ENCODE data around the gene GPAT3. TPM values are rescaled to one million over a fixed set of nuclear protein-coding genes. Genes with fewer than 3 reads are reported as not detected.

GPAT3 gene
- total and polyA plus RNA-seq, 2 of the 8 experiments (the other 6 are each of a cell fraction or from before 2014, with no cell fraction given) = 0.23 to 2.0 TPM

- POLR2A ChIA-PET (ENCODE audit: partially characterized antibody) = no interaction called here
- Histone ChIP-seq H3K27ac (ENCODE audit: low read depth, low read length) (no peak overlapping the region), H4K8ac (ENCODE audit: extremely low read depth, insufficient read depth, low read length) (no peak overlapping the region), H3K79me2 (ENCODE audit: control insufficient read depth in 1 of 2, insufficient read depth in 2 of 2, low read length in 2 of 2) (no peaks in the 10 kb centered on the region), H2BK120ac (replicated peaks; ENCODE audit: low read depth, low read length) (no peak overlapping the region), H3K4ac (replicated peaks; ENCODE audit: insufficient read length, low read depth, low read length) (no peak overlapping the region), H2BK12ac (ENCODE audit: low read depth, low read length) (no peak overlapping the region), H4K5ac (ENCODE audit: insufficient read length, low read depth, low read length) (no peak overlapping the region), H2AK5ac (ENCODE audit: low read depth, low read length) (no peak overlapping the region), H2AFZ (ENCODE audit: low read length) (no peak overlapping the region), H3K14ac (ENCODE audit: insufficient read length) (no peak overlapping the region), H3K79me1 (ENCODE audit: low read depth, low read length) (no peaks in the 10 kb centered on the region), H3K23me2 (ENCODE audit: low read depth, low read length) (no peaks in the 10 kb centered on the region), H3K4me2 (ENCODE audit: insufficient read depth in 1 of 2, low read depth in 2 of 2, low read length in 2 of 2) (no peak overlapping the region), H3K9me3 (ENCODE audit: insufficient read depth in 2 of 2, low read depth in 1 of 2, low read length in 1 of 2) (no peaks in the 10 kb centered on the region), H3K23ac (ENCODE audit: insufficient read length) (no peak overlapping the region), H2BK5ac (ENCODE audit: low read depth, low read length) (no peak overlapping the region), H2BK20ac (ENCODE audit: low read length) (no peak overlapping the region), H3K56ac (replicated peaks; ENCODE audit: insufficient read length, low read depth, low read length) (no peak overlapping the region), H3K4me3 (ENCODE audit: extremely low read depth in 1 of 4, insufficient read depth in 2 of 4, low read depth in 3 of 4, low read length in 4 of 4) (no peak overlapping the region), H3K9ac (replicated peaks in 1 of 4; ENCODE audit: extremely low read depth in 1 of 4, low read depth in 3 of 4, low read length in 3 of 4) (no peak overlapping the region), H3K36me3 (ENCODE audit: control insufficient read depth in 2 of 4, insufficient read depth in 4 of 4, low read length in 3 of 4) (no peaks in the 10 kb centered on the region), H3K4me1 (replicated peaks in 1 of 4; ENCODE audit: control insufficient read depth in 3 of 4, insufficient read depth in 4 of 4, low read length in 3 of 4) (no peaks in the 10 kb centered on the region), H3K18ac (ENCODE audit: extremely low read depth, low read length) (no peak overlapping the region), H4K20me1 (replicated peaks in 1 of 2; ENCODE audit: control insufficient read depth in 1 of 2, insufficient read depth in 2 of 2, low read length in 2 of 2) (no peaks in the 10 kb centered on the region), H4K91ac (replicated peaks; ENCODE audit: insufficient read length, low read length) (no peak overlapping the region), H3K27me3 (replicated peaks in 1 of 4; ENCODE audit: control insufficient read depth in 3 of 4, extremely low read depth in 1 of 4, insufficient read depth in 3 of 4, low read length in 3 of 4) (no peaks in the 10 kb centered on the region), H2BK15ac (ENCODE audit: low read length) (no peak overlapping the region)
- 82% methylated on average over 4 of the region's 4 CpGs; no CpG with 5 or more reads in 1 of the 2 experiments for WGBS, 2 experiments (ENCODE audit: extremely low coverage in 1 of 2, insufficient coverage in 1 of 2, insufficient read length in 1 of 2, insufficient replicate concordance in 2 of 2, low coverage in 1 of 2, low lambda C conversion rate in 2 of 2, missing lambda C conversion rate in 1 of 2)
- DNase-seq (ENCODE audit: low read depth in 1 of 2, low spot score in 2 of 2) (no peak), FAIRE-seq (no peak)
- CTCF ChIA-PET (ENCODE audit: partially characterized antibody) = interaction anchor here (0.7 to 9.2 kb wide), 7 partner anchors 12 to 252 kb away, joined by 3 to 70 read pairs (median 3); no protein-coding TSS in a partner anchor
- TF ChIP-seq SIN3A (conservative IDR thresholded peaks at IDR 0.05 in 1 of 2, IDR thresholded peaks at IDR 0.05 in 1 of 2; ENCODE audit: low read depth in 1 of 2, low read length in 2 of 2) (no peak), YY1 (IDR thresholded peaks at IDR 0.05; ENCODE audit: low read depth, low read length) (no peak), RXRA (IDR thresholded peaks at IDR 0.05; ENCODE audit: insufficient read depth, low read depth, low read length) (no peak), PHF8 (conservative IDR thresholded peaks at IDR 0.05; ENCODE audit: low read depth, low read length) (no peak), E2F6 (IDR thresholded peaks at IDR 0.05) (no peak), SP4 (IDR thresholded peaks at IDR 0.05; ENCODE audit: low read length) (no peak), JUN (IDR thresholded peaks at IDR 0.05; ENCODE audit: low read depth, low read length) (no peak), CBX8 (IDR thresholded peaks at IDR 0.05; ENCODE audit: borderline replicate concordance, low read depth, low read length) (no peak), SIX5 (IDR thresholded peaks at IDR 0.05; ENCODE audit: low read depth, low read length) (no peak), SIRT6 (IDR thresholded peaks at IDR 0.05; ENCODE audit: low read length) (no peak), RNF2 (IDR thresholded peaks at IDR 0.05; ENCODE audit: borderline replicate concordance, low read depth, low read length, missing control alignments, poor library complexity, severe bottlenecking) (no peak), SP2 (IDR thresholded peaks at IDR 0.05; ENCODE audit: low read length) (no peak), POLR2A (IDR thresholded peaks at IDR 0.05; ENCODE audit: control extremely low read depth in 1 of 2, low read depth in 2 of 2, low read length in 2 of 2) (no peak), RFX5 (IDR thresholded peaks at IDR 0.05; ENCODE audit: borderline replicate concordance, low read depth, low read length) (no peak)
Observed at GRCh38 chr4:83643036-83643435, 107.1 kb downstream of the GPAT3 start.

Data from H1 (cell line).